ENCODE data around the gene SMIM15.
A peak's percentile ranks its signal among the peaks of the same experiment; 100 is the strongest.

DNA sequence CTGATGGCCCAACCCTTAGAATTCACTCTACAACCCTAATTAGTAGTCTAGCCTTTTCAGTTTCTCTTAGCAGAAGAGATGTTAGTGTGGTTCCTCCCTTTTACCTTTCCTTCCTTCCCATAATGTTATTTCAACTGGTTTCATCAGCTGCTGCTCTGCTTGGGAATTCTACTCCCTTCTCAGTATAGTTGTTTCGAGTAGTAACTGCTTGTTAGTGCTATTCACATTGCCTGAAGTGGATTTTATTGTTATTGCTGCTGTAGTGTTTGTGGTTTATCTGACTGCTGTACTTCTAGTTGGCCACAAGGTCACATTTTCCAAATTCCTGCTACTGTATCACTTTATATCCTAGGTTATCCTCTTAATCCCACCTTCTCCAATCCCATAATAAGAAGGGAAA, 29.7 kb downstream of the SMIM15 start:
- TF ChIP-seq CTCF (IDR thresholded peaks at IDR 0.05) (peak in 1 of 12 donors; percentile 10), POLR2A (IDR thresholded peaks at IDR 0.05) (no peak)
